ENCODE results near the gene ISG20.
"Not testable (repeated sequence)": the region's sequence is repeated elsewhere in the genome, so short reads cannot be mapped to it uniquely, and the experiment has no call there.

Gene ISG20

GRCh38 chr15:88636050-88636449 is 2.8 kb upstream of the ISG20 start:
- DNase-seq (ENCODE audit: low spot score): peak; percentile 78

DNA sequence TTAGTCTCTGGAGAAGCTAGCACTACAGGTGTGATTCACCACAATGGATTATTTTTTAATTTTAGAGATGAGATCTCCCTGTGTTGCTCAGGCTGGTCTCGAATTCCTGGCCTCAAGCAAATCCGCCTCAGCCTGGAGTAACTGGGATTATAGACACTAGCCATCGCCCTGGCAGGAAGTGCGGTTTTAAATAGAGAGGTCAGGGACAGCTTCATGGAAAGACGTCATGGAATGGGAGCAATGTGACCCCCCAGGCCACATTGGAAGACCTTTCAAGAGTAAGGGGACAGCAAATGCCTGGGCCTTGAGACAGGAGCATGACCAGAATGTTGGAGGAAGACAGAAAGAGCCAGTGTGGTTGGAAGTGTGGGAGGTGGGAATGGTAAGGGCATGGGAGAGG is 2.2 kb upstream of the ISG20 start:
- DNase-seq (ENCODE audit: low spot score): no peak

- DNase-seq (ENCODE audit: low spot score): no peak
Observed at GRCh38 chr15:88637436-88637835, 1.4 kb upstream of the ISG20 start.

DNA sequence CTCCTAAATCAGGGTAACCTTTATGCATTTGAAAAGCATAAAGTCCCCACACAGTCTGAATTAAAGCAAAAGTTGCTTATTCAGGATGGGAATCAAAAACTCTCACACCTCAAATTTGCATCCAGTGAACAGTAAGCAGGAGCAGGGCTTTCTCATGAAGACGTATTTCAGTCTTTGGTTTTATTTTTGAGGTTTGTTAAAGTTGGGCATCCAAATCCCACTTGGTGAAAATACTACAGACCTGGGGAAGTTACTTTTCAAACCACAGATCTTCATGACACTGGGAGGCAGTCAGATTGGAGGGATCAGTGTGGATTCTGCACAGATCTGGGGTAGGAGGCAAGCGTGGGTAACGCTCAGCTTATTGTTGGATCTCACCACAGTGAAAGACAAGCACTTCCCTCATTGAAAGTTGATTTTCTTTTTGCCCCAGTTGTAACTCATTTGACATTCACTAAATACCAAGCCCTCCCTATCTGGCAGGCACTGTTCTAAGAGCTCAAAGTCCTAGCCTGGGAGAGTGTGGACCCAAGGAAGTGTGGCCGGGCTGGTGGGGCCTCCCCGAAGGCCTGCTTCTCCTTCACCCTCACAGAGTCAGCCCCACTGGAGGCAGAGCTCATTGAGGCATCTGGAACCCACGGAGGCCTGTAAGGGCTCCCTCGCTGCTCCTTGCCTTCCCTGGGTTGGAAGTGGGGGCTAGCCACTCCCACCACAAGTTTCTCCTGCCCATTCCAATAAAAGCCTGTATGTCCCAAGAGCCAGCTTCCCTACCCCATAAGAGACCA is 783 bp upstream of the ISG20 start:
- no peak for DNase-seq (ENCODE audit: low spot score)

DNA sequence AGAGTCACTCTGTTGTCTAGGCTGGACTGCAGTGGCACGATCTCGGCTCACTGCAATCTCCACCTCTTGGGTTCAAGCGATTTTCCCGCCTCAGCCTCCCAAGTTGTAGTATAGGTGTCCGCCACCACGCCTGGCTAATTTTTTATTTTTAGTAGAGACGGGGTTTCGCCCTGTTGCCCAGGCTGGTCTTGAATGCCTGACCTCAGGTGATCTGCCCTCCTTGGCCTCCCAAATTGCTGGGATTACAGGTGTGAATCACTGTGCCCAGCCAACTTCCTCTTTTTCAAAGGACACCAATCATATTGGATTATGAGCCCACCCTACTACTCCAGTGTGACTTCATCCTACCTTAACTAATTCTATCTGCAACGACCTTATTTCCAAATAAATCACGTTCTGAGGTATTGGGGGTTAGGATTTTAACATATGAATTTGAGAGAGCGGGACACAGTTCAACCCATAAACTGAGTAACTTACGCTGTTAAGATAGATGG is 3.2 kb downstream of the ISG20 start:
- no peak for DNase-seq (ENCODE audit: low spot score)

- DNase-seq (ENCODE audit: low spot score): not testable (repeated sequence)
Observed at GRCh38 chr15:88642514-88642913, 3.7 kb downstream of the ISG20 start.

GRCh38 chr15:88644741-88645140 is 5.9 kb downstream of the ISG20 start:
- no peak for DNase-seq (ENCODE audit: low spot score)

- no peak for DNase-seq (ENCODE audit: low spot score)
Observed at GRCh38 chr15:88645171-88646087, 6.6 kb downstream of the ISG20 start.

- no peak for DNase-seq (ENCODE audit: low spot score)
Observed at GRCh38 chr15:88646088-88646405, 7.2 kb downstream of the ISG20 start.

- DNase-seq (ENCODE audit: low spot score): no peak
Observed at GRCh38 chr15:88646951-88647350, 8.1 kb downstream of the ISG20 start.

DNA sequence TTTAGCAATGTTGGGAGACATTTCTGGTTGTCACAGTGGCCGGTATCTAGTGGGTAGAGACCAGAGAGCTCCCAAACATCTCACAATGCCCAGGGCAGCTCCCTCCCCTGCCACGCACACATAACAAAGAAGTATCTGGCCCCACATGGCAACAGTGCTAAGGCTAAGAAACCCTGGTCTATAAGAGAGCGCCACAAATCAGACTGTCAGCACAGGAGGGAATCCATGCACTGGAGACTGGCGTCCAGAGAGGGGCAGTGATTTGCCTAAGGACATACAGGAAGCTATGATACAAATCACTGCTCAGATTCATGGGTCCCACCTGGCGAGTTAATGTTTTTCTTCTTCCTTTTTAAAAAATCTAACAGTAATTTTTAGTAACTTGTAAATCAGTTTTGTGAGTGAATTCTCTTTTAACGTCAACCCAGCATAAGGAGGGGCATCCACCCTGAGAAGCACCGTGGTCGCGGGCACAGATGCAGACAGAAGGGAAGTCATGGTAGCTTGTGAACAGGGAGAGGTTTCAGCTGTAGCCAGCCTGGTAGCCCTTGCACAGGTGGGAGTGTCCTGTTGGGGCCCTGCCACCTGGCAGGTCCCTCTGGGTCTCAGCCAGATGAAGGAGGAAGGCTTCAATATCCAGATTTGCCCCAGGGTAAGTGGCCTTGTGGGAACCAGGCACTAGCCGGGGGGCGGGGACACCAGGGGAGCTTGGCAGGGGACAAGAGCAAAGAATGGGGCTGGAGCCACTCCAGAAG is 8.7 kb downstream of the ISG20 start:
- no peak for DNase-seq (ENCODE audit: low spot score)

- no peak for DNase-seq (ENCODE audit: low spot score)
Observed at GRCh38 chr15:88648357-88649214, 9.8 kb downstream of the ISG20 start.

GRCh38 chr15:88649286-88649733 is 10.5 kb downstream of the ISG20 start:
- peak; percentile 63 for DNase-seq (ENCODE audit: low spot score)

GRCh38 chr15:88649753-88650551 is 11.1 kb downstream of the ISG20 start:
- no peak for DNase-seq (ENCODE audit: low spot score)

GRCh38 chr15:88650556-88650955 is 11.7 kb downstream of the ISG20 start:
- no peak for DNase-seq (ENCODE audit: low spot score)

GRCh38 chr15:88651136-88651732 is 12.4 kb downstream of the ISG20 start:
- DNase-seq (ENCODE audit: low spot score): no peak

DNA sequence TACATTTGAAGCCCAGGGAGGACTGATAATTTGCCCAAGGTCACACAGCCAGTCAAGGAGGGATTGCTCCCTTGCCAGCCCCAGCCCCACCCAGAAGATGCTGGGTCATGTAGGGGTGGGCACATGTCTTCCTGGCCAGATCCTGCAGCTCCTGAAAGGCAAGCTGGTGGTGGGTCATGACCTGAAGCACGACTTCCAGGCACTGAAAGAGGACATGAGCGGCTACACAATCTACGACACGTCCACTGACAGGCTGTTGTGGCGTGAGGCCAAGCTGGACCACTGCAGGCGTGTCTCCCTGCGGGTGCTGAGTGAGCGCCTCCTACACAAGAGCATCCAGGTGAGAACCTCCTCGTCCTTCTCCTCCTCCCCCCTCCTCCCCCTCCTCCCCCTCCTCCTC is 13.2 kb downstream of the ISG20 start:
- no peak for DNase-seq (ENCODE audit: low spot score)

- DNase-seq (ENCODE audit: low spot score): no peak
Observed at GRCh38 chr15:88652456-88653199, 13.8 kb downstream of the ISG20 start.

Data from CD4-positive, alpha-beta T cell treated with Interleukin-6 at 100 ng/mL for 8 hours (primary cell).